Measurements from ENCODE around the gene SERPINE2. TPM values are rescaled to one million over a fixed set of nuclear protein-coding genes. Genes with fewer than 3 reads are reported as not detected.

Gene SERPINE2
- total RNA-seq, 1 experiment from 2014 or later = 93.3 TPM

GRCh38 chr2:223937535-223937934, 101.6 kb downstream of the SERPINE2 start:
- DNase-seq (ENCODE audit: low read depth, low spot score) (no peak), ATAC-seq (no peak)
- ChIA-PET RAD21 (ENCODE audit: low non-redundant PET in 1 of 2, low total read pairs in 2 of 2, uncharacterized antibody in 2 of 2, unreplicated experiment in 2 of 2) (no interaction called here), CTCF (no interaction called here), POLR2A (no interaction called here)
- Histone ChIP-seq H3K36me3 (ENCODE audit: control insufficient read depth in 1 of 2, insufficient read depth in 2 of 2, low read length in 2 of 2) (no peaks in the 10 kb centered on the region), H3K4me3 (replicated peaks in 1 of 2; ENCODE audit: low read depth in 1 of 2, low read length in 2 of 2) (no peak overlapping the region), H3K9me2 (ENCODE audit: insufficient read depth) (no peaks in the 10 kb centered on the region), H3K9me3 (ENCODE audit: control insufficient read depth in 1 of 2, insufficient read depth in 1 of 2, low read depth in 1 of 2, low read length in 2 of 2) (no peaks in the 10 kb centered on the region), H4K20me1 (ENCODE audit: insufficient read depth) (no peaks in the 10 kb centered on the region; the same call in 1 of the 2 replicates), H3K79me2 (ENCODE audit: insufficient read depth, low read length) (peaks cover 89% of the 10 kb centered on the region), H3K27ac (ENCODE audit: low read depth, low read length) (no peak overlapping the region), H3K4me2 (ENCODE audit: low read length) (no peak overlapping the region), H2AFZ (ENCODE audit: low read depth, low read length, poor library complexity, severe bottlenecking) (no peak overlapping the region), H3K4me1 (ENCODE audit: control insufficient read depth in 1 of 2, insufficient read depth in 2 of 2, low read length in 2 of 2) (peaks cover 26 to 58% of the 10 kb centered on the region in 2 experiments), H3K27me3 (ENCODE audit: insufficient read depth, low read length) (no peaks in the 10 kb centered on the region), H3K9ac (ENCODE audit: low read length) (no peak overlapping the region)
- intact Hi-C loops (cut with micrococcal nuclease) = no loop called here
- TF ChIP-seq ZFX (IDR thresholded peaks at IDR 0.05) = no peak
- no peak for TF ChIP-seq SP1 (IDR thresholded peaks at IDR 0.05; ENCODE audit: low read depth)
- TF ChIP-seq YY1 (IDR thresholded peaks at IDR 0.05; ENCODE audit: extremely low read depth, insufficient replicate concordance, low read depth, low read length) = no peak
- TF ChIP-seq CBX3 (IDR thresholded peaks at IDR 0.05; ENCODE audit: low read depth) = no peak
- TF ChIP-seq EGR1 (IDR thresholded peaks at IDR 0.05; ENCODE audit: low read depth) = no peak
- no peak for TF ChIP-seq EZH2 (IDR thresholded peaks at IDR 0.05)
- TF ChIP-seq ZBTB33 (IDR thresholded peaks at IDR 0.05; ENCODE audit: extremely low read depth, insufficient replicate concordance, low read length) = no peak
- TF ChIP-seq CEBPB (IDR thresholded peaks at IDR 0.05; ENCODE audit: low read depth) = no peak
- TF ChIP-seq ATF3 (IDR thresholded peaks at IDR 0.05) = no peak
- no peak for TF ChIP-seq JUND (IDR thresholded peaks at IDR 0.05)
- no peak for TF ChIP-seq ELF1 (IDR thresholded peaks at IDR 0.05; ENCODE audit: borderline replicate concordance, low read depth)
- no peak for TF ChIP-seq POLR2A (IDR thresholded peaks at IDR 0.05; ENCODE audit: borderline replicate concordance, extremely low read depth, insufficient read depth, insufficient read length)
- no peak for TF ChIP-seq EZH2phosphoT487 (IDR thresholded peaks at IDR 0.05; ENCODE audit: borderline replicate concordance)
- TF ChIP-seq MAX (IDR thresholded peaks at IDR 0.05) = no peak
- no peak for TF ChIP-seq RAD21 (IDR thresholded peaks at IDR 0.05; ENCODE audit: low read depth)
- TF ChIP-seq ZNF274 (IDR thresholded peaks at IDR 0.05; ENCODE audit: low read depth, low read length) = no peak
- TF ChIP-seq SIN3A (IDR thresholded peaks at IDR 0.05; ENCODE audit: low read depth) = no peak
- no peak for TF ChIP-seq POLR2AphosphoS5 (IDR thresholded peaks at IDR 0.05; ENCODE audit: low read depth, low read length)
- TF ChIP-seq, protein P1, sequence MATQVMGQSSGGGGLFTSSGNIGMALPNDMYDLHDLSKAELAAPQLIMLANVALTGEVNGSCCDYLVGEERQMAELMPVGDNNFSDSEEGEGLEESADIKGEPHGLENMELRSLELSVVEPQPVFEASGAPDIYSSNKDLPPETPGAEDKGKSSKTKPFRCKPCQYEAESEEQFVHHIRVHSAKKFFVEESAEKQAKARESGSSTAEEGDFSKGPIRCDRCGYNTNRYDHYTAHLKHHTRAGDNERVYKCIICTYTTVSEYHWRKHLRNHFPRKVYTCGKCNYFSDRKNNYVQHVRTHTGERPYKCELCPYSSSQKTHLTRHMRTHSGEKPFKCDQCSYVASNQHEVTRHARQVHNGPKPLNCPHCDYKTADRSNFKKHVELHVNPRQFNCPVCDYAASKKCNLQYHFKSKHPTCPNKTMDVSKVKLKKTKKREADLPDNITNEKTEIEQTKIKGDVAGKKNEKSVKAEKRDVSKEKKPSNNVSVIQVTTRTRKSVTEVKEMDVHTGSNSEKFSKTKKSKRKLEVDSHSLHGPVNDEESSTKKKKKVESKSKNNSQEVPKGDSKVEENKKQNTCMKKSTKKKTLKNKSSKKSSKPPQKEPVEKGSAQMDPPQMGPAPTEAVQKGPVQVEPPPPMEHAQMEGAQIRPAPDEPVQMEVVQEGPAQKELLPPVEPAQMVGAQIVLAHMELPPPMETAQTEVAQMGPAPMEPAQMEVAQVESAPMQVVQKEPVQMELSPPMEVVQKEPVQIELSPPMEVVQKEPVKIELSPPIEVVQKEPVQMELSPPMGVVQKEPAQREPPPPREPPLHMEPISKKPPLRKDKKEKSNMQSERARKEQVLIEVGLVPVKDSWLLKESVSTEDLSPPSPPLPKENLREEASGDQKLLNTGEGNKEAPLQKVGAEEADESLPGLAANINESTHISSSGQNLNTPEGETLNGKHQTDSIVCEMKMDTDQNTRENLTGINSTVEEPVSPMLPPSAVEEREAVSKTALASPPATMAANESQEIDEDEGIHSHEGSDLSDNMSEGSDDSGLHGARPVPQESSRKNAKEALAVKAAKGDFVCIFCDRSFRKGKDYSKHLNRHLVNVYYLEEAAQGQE (IDR thresholded peaks at IDR 0.05; ENCODE audit: low read depth) = no peak
- no TSS peak for BruUV-seq (replicated peaks)

All from HCT116 (cell line).